Adipose tissue (tissue), 3 donors: ENCODE data around the gene ACTMAP. TPM values are rescaled to one million over a fixed set of nuclear protein-coding genes. Genes with fewer than 3 reads are reported as not detected.
"Not testable (repeated sequence)": the region's sequence is repeated elsewhere in the genome, so short reads cannot be mapped to it uniquely, and the experiment has no call there.

Experiments used
- H3K27ac ChIP-seq: one replicate; pipeline ENCODE4 v1.5.1; 2013; ENCODE audit warnings: low read depth, low read length
- WGBS, 3 donors: extraction: QIAGEN DNeasy Blood & Tissue Kit; methylation state at CpG; one replicate each; pipeline ENCODE4 v1.1.7; 2013; 5-methylcytosine and 5-hydroxymethylcytosine counted together
- polyA plus RNA-seq, 3 donors: library from polyadenylated mRNA; stranded (reverse); fragments of 200-250 nt; gene quantifications; one replicate each; pipeline ENCODE4 v1.2.3, GENCODE V29; 2013
- donor health status: healthy with polysubstance abuse.
- donor health status: Bipolar disorder and iron deficiency.
- donor health status: healthy.

ACTMAP gene
- polyA plus RNA-seq, 3 donors: 3.5 to 7.1 (median 5.1) TPM

- WGBS, 3 donors: 0 to 1% (median 0%) methylated on average over 10 of the region's 10 CpGs
- peak overlapping the region; percentile 7 for H3K27ac ChIP-seq
Observed at GRCh38 chr19:40777645-40777936, 27.3 kb upstream of the ACTMAP start.

GRCh38 chr19:40776932-40777644 is 26.8 kb upstream of the ACTMAP start:
- WGBS, 3 donors: 9 to 16% (median 10%) methylated on average over 13 of the region's 13 CpGs
- H3K27ac ChIP-seq: peak overlapping the region; percentile 7

- 80 to 84% (median 81%) methylated on average over 7 of the region's 7 CpGs for WGBS, 3 donors
- H3K27ac ChIP-seq: no peak overlapping the region
Observed at GRCh38 chr19:40776364-40776763, 26.1 kb upstream of the ACTMAP start.

GRCh38 chr19:40775632-40776022 is 25.4 kb upstream of the ACTMAP start:
- 88 to 93% (median 90%) methylated on average over 10 of the region's 10 CpGs for WGBS, 3 donors
- no peak overlapping the region for H3K27ac ChIP-seq

GRCh38 chr19:40774916-40775631 is 24.8 kb upstream of the ACTMAP start, which contains the start of gene MIA:
MIA (plus strand) TSS chr19:40775521; CDS start chr19:40775543, 22 bp downstream.
- 81 to 88% (median 85%) methylated on average over 9 of the region's 9 CpGs for WGBS, 3 donors
- no peak within 1 kb of the TSS for H3K27ac ChIP-seq

GRCh38 chr19:40771101-40771862 is 21.0 kb upstream of the ACTMAP start:
- not testable (repeated sequence) for H3K27ac ChIP-seq
- WGBS, 3 donors: 92 to 96% (median 94%) methylated on average over 10 of the region's 10 CpGs

DNA sequence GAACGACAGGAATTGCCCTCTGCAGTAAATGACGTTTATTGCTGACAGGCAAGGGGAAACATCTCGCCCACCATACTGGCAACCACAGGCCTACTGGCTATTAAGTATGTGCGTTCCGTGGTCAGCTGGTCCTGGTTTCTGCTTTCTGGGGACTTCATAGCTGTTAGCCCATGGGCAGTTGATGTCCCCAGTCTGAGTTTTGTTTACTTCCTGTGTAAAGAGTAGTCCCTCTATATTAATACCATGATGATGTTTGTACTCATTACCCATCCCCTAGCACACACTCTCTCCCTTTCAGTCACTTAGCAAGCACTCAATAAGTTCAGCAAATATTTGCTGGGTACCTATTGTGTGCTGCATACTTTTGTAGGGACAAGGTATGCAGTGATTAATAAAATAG is 18.6 kb upstream of the ACTMAP start:
- WGBS, 3 donors: 75 to 87% (median 83%) methylated on average over 5 of the region's 5 CpGs
- no peak overlapping the region for H3K27ac ChIP-seq

DNA sequence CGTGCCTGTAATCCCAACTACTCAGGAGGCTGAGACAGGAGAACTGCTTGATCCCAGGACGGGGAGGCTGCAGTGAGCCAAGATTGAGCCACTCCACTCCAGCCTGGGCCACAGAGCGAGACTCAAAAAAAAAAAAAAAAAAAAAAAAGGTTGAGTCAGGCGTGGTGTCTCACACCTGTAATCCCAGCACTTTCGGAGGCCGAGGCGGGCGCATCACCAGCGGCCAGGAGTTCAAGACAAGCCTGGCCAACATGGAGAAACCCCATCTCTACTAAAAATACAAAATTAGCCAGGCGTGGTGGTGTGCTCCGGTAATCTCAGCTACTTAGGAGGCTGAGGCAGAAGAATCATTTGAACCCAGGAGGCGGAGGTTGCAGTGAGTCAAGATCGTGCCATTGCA is 16.1 kb upstream of the ACTMAP start:
- 95 to 99% (median 96%) methylated on average over 12 to 13 of the region's 13 CpGs for WGBS, 3 donors
- H3K27ac ChIP-seq: not testable (repeated sequence)

DNA sequence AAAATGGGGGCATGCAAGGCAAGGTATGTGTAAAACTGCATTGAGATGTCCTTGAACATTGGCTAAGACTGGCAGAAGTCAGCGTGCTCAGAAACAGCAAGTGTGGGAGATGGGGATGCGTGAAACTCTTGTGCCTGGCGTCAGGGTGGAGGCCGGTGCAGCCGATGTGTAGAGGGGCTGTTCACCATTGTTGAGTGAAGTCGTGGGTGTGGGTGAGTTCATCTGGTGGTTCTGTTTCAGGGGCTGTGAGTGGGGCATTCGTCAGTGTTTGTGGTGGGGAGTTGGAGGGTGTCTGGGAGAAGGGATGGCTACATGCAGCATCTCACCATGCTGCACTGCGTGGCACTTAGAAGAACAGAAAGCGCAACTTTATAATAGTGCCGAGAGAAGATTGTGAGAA is 13.7 kb upstream of the ACTMAP start:
- no peak overlapping the region for H3K27ac ChIP-seq
- WGBS, 3 donors: 91 to 95% (median 91%) methylated on average over 10 of the region's 10 CpGs

DNA sequence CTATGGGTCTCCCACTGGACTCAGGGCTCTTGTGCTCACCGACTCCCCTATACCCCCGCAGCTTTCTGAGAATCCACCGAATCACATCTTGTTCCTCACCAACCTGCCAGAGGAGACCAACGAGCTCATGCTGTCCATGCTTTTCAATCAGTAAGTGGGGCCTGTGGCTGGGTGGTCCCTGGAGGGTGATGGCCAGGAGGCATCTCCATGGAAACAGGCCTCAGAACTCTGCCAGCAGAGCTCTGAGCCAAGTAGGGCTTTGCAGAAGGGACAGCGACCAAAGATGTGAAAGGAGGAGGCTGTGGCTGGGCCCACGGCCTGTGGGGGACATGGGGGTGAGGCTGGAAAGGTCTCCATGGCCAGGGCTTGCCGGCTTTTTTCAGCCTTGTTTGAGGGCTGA is 13.2 kb upstream of the ACTMAP start:
- 84 to 95% (median 93%) methylated on average over 7 of the region's 7 CpGs for WGBS, 3 donors
- no peak overlapping the region for H3K27ac ChIP-seq

DNA sequence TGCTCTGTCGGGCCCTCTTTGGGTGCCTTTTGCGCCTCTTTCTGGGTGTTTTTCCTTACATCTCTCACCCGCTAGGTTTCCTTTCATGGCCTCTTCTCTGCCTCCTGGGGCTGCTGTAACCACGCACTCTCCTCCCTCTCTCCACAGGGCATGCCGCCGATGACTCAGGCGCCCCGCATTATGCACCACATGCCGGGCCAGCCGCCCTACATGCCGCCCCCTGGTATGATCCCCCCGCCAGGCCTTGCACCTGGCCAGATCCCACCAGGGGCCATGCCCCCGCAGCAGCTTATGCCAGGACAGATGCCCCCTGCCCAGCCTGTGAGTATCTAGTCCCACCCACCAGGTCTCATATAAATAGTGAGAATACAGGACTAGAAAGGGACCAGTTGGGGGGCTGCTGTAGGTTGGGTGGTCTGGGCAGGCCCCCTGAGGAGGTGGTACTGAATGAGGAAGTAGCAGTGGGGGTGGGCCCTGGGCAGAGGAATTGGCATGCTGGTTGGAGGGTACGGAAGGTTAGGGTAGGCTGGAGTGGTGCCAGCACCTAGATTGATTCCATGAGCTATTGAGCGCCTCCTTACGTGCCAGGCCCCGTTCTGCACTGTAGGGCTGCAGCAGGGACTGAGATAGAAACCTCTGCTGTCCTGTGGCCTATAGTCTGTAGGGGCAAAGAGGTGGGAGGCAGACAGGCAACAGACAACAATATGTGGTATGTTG is 12.6 kb upstream of the ACTMAP start:
- no peak overlapping the region for H3K27ac ChIP-seq
- WGBS, 3 donors: 87 to 89% (median 89%) methylated on average over 17 of the region's 17 CpGs

DNA sequence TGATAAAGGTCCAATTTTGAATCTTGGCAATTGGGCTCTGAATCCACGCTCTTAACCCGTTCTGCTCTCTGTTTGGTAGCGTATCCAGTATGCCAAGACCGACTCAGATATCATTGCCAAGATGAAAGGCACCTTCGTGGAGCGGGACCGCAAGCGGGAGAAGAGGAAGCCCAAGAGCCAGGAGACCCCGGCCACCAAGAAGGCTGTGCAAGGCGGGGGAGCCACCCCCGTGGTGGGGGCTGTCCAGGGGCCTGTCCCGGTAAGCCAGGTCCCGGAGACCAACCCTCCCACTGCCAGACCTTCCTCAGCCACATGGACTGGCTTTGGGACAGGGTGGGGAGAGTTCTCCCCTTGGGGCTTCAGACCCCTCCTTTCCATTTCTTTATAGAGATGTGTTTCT is 9.1 kb upstream of the ACTMAP start:
- WGBS, 3 donors: 90 to 95% (median 93%) methylated on average over 13 of the region's 13 CpGs
- H3K27ac ChIP-seq: no peak overlapping the region

DNA sequence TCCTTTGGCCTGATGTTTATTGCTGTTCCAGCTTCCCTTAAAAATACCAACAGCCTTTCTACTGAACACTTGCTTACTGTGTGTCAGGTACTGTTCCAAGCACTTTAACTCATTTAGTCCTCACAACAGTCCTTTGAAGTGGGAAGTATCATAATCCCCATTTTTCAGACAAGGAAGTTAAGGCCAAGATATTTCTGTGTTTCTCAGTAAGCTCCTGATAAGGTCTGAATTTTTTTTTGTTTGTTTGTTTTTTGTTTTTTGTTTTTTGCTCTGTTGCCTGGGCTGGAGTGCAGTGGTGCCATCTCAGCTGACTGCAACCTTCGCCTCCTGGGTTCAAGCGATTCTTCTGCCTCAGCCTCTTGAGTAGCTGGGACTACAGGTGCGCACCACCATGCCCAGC is 8.2 kb upstream of the ACTMAP start:
- H3K27ac ChIP-seq: no peak overlapping the region
- 95 to 100% (median 97%) methylated on average over 3 of the region's 3 CpGs for WGBS, 3 donors

- 70 to 82% (median 71%) methylated on average over 11 of the region's 11 CpGs for WGBS, 3 donors
- H3K27ac ChIP-seq: no peak overlapping the region
Observed at GRCh38 chr19:40756502-40757110, 6.3 kb upstream of the ACTMAP start.

- 97 to 98% (median 97%) methylated on average over 8 of the region's 8 CpGs for WGBS, 3 donors
- H3K27ac ChIP-seq: no peak overlapping the region
Observed at GRCh38 chr19:40755791-40756190, 5.5 kb upstream of the ACTMAP start.

DNA sequence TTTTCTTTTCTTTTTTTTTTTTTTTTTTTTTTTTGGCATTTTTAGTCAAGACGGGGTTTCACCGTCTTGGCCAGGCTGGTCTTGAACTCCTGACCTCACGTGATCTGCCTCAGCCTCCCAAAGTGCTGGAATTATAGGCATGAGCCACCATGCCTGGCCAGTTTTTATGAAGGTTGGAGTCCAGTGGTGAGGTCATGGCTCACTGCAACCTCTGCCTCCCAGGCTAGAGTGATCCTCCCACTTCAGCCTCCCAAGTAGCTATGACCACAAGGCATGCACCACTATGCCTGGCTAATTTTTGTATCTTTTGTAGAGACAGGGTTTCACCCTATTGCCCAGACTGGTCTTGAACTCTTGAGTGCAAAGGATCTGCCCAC is 5.0 kb upstream of the ACTMAP start:
- 84 to 94% (median 91%) methylated on average over 3 of the region's 3 CpGs for WGBS, 3 donors
- H3K27ac ChIP-seq: no peak overlapping the region

DNA sequence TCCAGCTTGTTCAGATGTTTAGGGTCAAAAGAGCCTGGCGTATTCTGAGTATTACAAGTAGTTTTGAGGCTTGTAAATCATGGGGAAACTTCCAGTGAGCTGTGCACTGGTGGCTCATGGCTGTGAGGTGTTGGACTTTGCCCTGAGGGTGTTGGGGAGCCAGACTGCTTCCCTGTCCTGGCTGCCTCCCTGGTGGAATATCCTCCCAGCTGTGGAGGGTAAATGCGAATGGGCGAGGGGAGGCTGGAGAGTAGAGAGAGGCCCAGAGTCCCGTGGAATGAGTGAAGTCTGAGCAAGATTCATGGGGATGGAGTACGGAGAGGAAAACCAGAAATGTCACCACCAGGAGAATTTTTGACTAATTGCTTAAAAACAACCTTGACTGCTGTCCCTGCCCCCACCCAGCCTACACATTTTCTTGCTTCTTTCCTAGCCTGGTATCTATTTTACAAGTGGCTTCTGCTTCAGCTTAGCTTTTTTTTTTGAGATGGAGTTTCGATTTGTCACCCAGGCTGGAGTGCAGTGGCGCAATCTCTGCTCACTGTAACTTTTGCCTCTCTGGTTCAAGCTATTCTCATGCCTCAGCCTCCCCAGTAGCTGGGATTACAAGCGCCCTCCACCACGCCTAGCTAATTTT is 4.5 kb upstream of the ACTMAP start:
- H3K27ac ChIP-seq: no peak overlapping the region
- 57 to 76% (median 74%) methylated on average over 9 of the region's 9 CpGs for WGBS, 3 donors

GRCh38 chr19:40752257-40752781 is 2.0 kb upstream of the ACTMAP start:
- WGBS, 3 donors: 58 to 64% (median 59%) methylated on average over 11 to 12 of the region's 12 CpGs
- H3K27ac ChIP-seq: no peak overlapping the region
